ENCODE data around the gene HENMT1. TPM values are rescaled to one million over a fixed set of nuclear protein-coding genes. Genes with fewer than 3 reads are reported as not detected.

The HENMT1 gene
- total RNA-seq, 2 donors from 2014 or later = 0.41 to 0.55 TPM

- TF ChIP-seq, protein P1, sequence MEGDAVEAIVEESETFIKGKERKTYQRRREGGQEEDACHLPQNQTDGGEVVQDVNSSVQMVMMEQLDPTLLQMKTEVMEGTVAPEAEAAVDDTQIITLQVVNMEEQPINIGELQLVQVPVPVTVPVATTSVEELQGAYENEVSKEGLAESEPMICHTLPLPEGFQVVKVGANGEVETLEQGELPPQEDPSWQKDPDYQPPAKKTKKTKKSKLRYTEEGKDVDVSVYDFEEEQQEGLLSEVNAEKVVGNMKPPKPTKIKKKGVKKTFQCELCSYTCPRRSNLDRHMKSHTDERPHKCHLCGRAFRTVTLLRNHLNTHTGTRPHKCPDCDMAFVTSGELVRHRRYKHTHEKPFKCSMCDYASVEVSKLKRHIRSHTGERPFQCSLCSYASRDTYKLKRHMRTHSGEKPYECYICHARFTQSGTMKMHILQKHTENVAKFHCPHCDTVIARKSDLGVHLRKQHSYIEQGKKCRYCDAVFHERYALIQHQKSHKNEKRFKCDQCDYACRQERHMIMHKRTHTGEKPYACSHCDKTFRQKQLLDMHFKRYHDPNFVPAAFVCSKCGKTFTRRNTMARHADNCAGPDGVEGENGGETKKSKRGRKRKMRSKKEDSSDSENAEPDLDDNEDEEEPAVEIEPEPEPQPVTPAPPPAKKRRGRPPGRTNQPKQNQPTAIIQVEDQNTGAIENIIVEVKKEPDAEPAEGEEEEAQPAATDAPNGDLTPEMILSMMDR (IDR thresholded peaks at IDR 0.05) = no peak
- H3K4me3 ChIP-seq = no peak overlapping the region
Measured at GRCh38 chr1:108628665-108629064, 32.2 kb downstream of the HENMT1 start.

GRCh38 chr1:108627951-108628350 is 32.9 kb downstream of the HENMT1 start:
- no peak overlapping the region for H3K4me3 ChIP-seq
- no peak for DNase-seq (ENCODE audit: low spot score)
- no peaks in the 10 kb centered on the region for H3K27me3 ChIP-seq
- no peaks in the 10 kb centered on the region for H3K4me1 ChIP-seq
- H3K9me3 ChIP-seq = no peaks in the 10 kb centered on the region
- H3K36me3 ChIP-seq = peaks cover 6% of the 10 kb centered on the region
- TF ChIP-seq, protein P1 (IDR thresholded peaks at IDR 0.05) = no peak
- no peak overlapping the region for H3K27ac ChIP-seq

More at GRCh38 chr1:108628665-108629064, 32.2 kb downstream of the HENMT1 start:
- Histone ChIP-seq H3K27ac (no peak overlapping the region), H3K4me1 (no peaks in the 10 kb centered on the region), H3K9me3 (no peaks in the 10 kb centered on the region), H3K36me3 (peaks cover 6% of the 10 kb centered on the region), H3K27me3 (no peaks in the 10 kb centered on the region)
- no peak for DNase-seq (ENCODE audit: low spot score)

GRCh38 chr1:108627256-108627655 is 33.6 kb downstream of the HENMT1 start:
- no peaks in the 10 kb centered on the region for H3K27me3 ChIP-seq
- H3K9me3 ChIP-seq = no peaks in the 10 kb centered on the region
- no peaks in the 10 kb centered on the region for H3K4me1 ChIP-seq
- no peak overlapping the region for H3K27ac ChIP-seq
- H3K4me3 ChIP-seq = no peak overlapping the region
- DNase-seq (ENCODE audit: low spot score) = no peak
- TF ChIP-seq, protein P1 (IDR thresholded peaks at IDR 0.05) = no peak
- H3K36me3 ChIP-seq = peaks cover 6% of the 10 kb centered on the region

DNA sequence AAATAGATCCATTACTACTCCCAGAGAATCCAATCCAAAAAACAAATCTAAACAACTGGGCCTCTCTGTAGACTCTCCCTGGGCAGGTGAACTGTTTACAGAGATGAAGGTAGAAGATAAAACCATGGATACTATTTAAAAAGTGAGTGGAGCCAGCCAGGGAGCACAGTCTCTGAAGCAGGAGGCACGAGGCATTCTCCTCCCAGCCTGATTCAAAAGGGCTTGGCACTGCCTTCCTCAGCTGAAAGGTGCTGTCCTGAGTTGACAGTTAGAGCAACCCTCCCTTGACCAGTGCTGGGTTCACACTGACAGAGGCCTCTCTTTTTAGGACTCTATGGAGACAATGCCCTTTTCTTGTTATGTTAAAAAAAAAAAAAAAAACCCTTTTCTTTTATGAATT is 36.8 kb downstream of the HENMT1 start:
- TF ChIP-seq, protein P1 (IDR thresholded peaks at IDR 0.05) = no peak
- no peak for DNase-seq (ENCODE audit: low spot score)
- Histone ChIP-seq H3K4me3 (no peak overlapping the region), H3K27ac (no peak overlapping the region), H3K4me1 (no peaks in the 10 kb centered on the region), H3K27me3 (no peaks in the 10 kb centered on the region), H3K36me3 (no peaks in the 10 kb centered on the region), H3K9me3 (no peaks in the 10 kb centered on the region)

DNA sequence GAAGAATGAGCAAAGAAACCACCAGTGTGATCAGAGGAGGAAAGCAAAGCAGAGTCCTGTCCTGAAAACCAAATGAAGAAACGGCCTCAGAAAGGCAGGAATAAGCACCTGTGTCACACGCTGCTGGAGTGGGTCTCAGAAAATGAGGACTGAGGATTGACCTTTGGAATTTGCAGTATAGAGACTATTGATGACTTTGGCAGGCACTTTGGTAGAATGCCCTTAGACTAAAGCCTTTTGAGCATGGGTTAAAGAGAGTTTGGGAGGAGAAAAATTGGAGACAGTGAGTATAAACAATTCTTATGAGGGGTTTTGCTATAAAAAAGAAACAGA is 43.2 kb downstream of the HENMT1 start:
- no peak for DNase-seq (ENCODE audit: low spot score)
- no peak overlapping the region for H3K27ac ChIP-seq
- no peaks in the 10 kb centered on the region for H3K9me3 ChIP-seq
- H3K36me3 ChIP-seq = no peaks in the 10 kb centered on the region
- H3K4me3 ChIP-seq = no peak overlapping the region
- H3K27me3 ChIP-seq = no peaks in the 10 kb centered on the region
- TF ChIP-seq, protein P1 (IDR thresholded peaks at IDR 0.05) = no peak
- H3K4me1 ChIP-seq = no peaks in the 10 kb centered on the region

DNA sequence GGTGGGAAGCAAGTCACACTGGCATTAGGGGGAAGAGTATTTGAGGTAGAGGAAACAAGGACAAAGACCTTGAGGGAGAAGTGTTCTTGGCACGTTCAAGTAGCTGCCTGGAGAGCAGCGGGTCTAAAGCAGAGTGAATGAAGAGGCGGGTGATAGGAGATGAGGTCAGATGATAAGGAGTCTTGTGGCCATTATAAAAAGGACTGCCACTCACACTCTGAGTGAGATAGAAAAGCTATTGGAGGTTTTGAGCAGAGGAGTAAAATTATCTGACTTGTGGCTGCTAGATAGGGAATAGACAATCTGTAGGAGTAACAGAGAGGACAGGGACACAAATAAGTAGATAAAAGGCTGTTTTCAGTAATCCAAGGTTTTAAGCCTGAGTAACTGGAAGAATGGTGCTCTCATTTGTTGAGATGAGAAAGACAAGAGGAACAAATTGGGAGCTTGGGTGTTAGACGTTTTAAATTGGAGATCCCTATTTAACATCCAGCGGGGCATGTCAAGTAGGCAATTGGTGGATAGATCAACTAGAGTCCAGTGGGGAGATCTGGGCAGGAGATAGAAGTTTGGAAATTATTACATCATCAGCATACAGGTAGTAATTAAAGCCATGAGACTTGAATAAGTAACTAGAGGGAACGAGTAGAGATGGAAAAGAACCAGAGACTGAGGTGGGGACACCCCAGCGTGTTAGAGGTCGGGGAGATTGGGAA is 43.7 kb downstream of the HENMT1 start:
- H3K4me3 ChIP-seq = no peak overlapping the region
- TF ChIP-seq, protein P1 (IDR thresholded peaks at IDR 0.05) = no peak
- no peaks in the 10 kb centered on the region for H3K27me3 ChIP-seq
- H3K36me3 ChIP-seq = no peaks in the 10 kb centered on the region
- no peaks in the 10 kb centered on the region for H3K4me1 ChIP-seq
- no peak overlapping the region for H3K27ac ChIP-seq
- DNase-seq (ENCODE audit: low spot score) = no peak
- no peaks in the 10 kb centered on the region for H3K9me3 ChIP-seq

Data from right atrium auricular region (tissue), 2 donors.